Raji (cell line): ENCODE measurements around the gene KIF17.

ENCODE experiments used
- POLR2A ChIP-seq: IDR thresholded peaks from 2 replicates; pipeline ENCODE4 v1.6.1; 2011; ENCODE audit warnings: low read depth, low read length, control low read depth; ENCODE audit not compliant: insufficient read depth

KIF17 gene

GRCh38 chr1:20636785-20637347 is 80.9 kb downstream of the KIF17 start:
- no peak for TF ChIP-seq POLR2A

- no peak for TF ChIP-seq POLR2A
These were observed 83.2 kb downstream of the KIF17 start for GRCh38 chr1:20634594-20635084.

GRCh38 chr1:20634065-20634593 is 83.7 kb downstream of the KIF17 start:
- no peak for TF ChIP-seq POLR2A

- TF ChIP-seq POLR2A, result no peak
These were observed 84.4 kb downstream of the KIF17 start, which contains the start of gene PINK1 for GRCh38 chr1:20633190-20634064. Gene PINK1, plus strand, starts transcription at chr1:20633458. Its CDS starts 91 bp downstream, at chr1:20633549.

- TF ChIP-seq POLR2A, result no peak
These were observed 85.4 kb downstream of the KIF17 start for GRCh38 chr1:20632386-20632785.

GRCh38 chr1:20630729-20631128 is 87.1 kb downstream of the KIF17 start:
- no peak for TF ChIP-seq POLR2A

GRCh38 chr1:20626524-20626923 is 91.3 kb downstream of the KIF17 start:
- TF ChIP-seq POLR2A, result no peak

- TF ChIP-seq POLR2A, result no peak
These were observed 91.7 kb downstream of the KIF17 start for GRCh38 chr1:20626098-20626427.

GRCh38 chr1:20625176-20626097 is 92.4 kb downstream of the KIF17 start:
- no peak for TF ChIP-seq POLR2A

GRCh38 chr1:20624709-20625108 is 93.1 kb downstream of the KIF17 start:
- no peak for TF ChIP-seq POLR2A

- no peak for TF ChIP-seq POLR2A
These were observed 96.8 kb downstream of the KIF17 start for GRCh38 chr1:20621012-20621411.

GRCh38 chr1:20619999-20620398 is 97.8 kb downstream of the KIF17 start:
- no peak for TF ChIP-seq POLR2A

- TF ChIP-seq POLR2A, result no peak
These were observed 99.3 kb downstream of the KIF17 start for GRCh38 chr1:20618550-20618949.

GRCh38 chr1:20616847-20617487 is 100.8 kb downstream of the KIF17 start:
- TF ChIP-seq POLR2A, result no peak
